H1 (cell line): ENCODE results near the gene TIMELESS. TPM values are rescaled to one million over a fixed set of nuclear protein-coding genes. Genes with fewer than 3 reads are reported as not detected.

ENCODE experiments used
- CHD7 ChIP-seq: fragments of 300-600 bp; sonication (generic); IDR thresholded peaks from 2 replicates; pipeline ENCODE4 v1.7.1; 2012; ENCODE audit warnings: low read length, moderate library complexity, mild to moderate bottlenecking, inconsistent platforms; ENCODE audit not compliant: insufficient replicate concordance
- JUN ChIP-seq: IDR thresholded peaks from 2 replicates; pipeline ENCODE4 v1.6.1; 2011; ENCODE audit warnings: low read depth, mild to moderate bottlenecking, improper control_type of control experiment, low read length
- MAFK ChIP-seq: IDR thresholded peaks from 2 replicates; pipeline ENCODE4 v1.6.1; 2012; ENCODE audit warnings: low read depth, mild to moderate bottlenecking, improper control_type of control experiment, low read length
- MAX ChIP-seq: IDR thresholded peaks from 2 replicates; pipeline ENCODE4 v1.6.1; 2012; ENCODE audit warnings: inconsistent platforms
- RBBP5 ChIP-seq: IDR thresholded peaks from 2 replicates; pipeline ENCODE4 v1.7.1; 2012; ENCODE audit warnings: low read depth, mild to moderate bottlenecking, inconsistent platforms, low read length, moderate library complexity, borderline replicate concordance
- RFX5 ChIP-seq: IDR thresholded peaks from 2 replicates; pipeline ENCODE4 v1.6.1; 2011; ENCODE audit warnings: low read depth, low read length, improper control_type of control experiment, borderline replicate concordance
- TCF12 ChIP-seq: IDR thresholded peaks from 2 replicates; pipeline ENCODE4 v1.6.1; 2011; ENCODE audit warnings: low read depth, mild to moderate bottlenecking, low read length
- USF2 ChIP-seq: IDR thresholded peaks from 2 replicates; pipeline ENCODE4 v1.6.1; 2011; ENCODE audit warnings: low read length, improper control_type of control experiment
- polyA plus RNA-seq, 7 experiments: library from polyadenylated mRNA; depleted of rRNA in 3 of 7; stranded (reverse) in 5 of 7; unstranded in 2 of 7; fragments of >200 nt in 5 of 7; fragments of 200-250 nt in 2 of 7; gene quantifications; 1 replicate in 5 of 7; 2 replicates in 1 of 7; 4 replicates in 1 of 7; pipeline versions ENCODE4 v1.2.1 to v1.2.3, GENCODE V29; 2011 to 2013; ENCODE audit warnings: missing spikeins in 2 of 7, mixed read lengths in 2 of 7
- total RNA-seq: library from RNA; stranded (reverse); fragmentation: NEBNext Ultra II Directional; extraction: Animal tissue kit (Norgen Biotek cat#: 25700); gene quantifications from 2 replicates; pipeline ENCODE4 v1.2.1, GENCODE V29; 2021

Gene TIMELESS
- total and polyA plus RNA-seq, 2 of the 8 experiments (the other 6 are each of a cell fraction or from before 2014, with no cell fraction given): 17.1 to 86.7 TPM

GRCh38 chr12:56461235-56462159 is 12.3 kb upstream of the TIMELESS start (continued):
- no peak for TF ChIP-seq CHD7
- TF ChIP-seq RFX5: no peak
- TF ChIP-seq USF2: no peak
- TF ChIP-seq MAFK: no peak
- no peak for TF ChIP-seq JUN
- TF ChIP-seq TCF12: no peak
- TF ChIP-seq RBBP5: no peak
- no peak for TF ChIP-seq MAX
- TF ChIP-seq, all 59 proteins: peak for 0
